Forelimb muscle (tissue), 1 donor: Measurements from ENCODE around the gene DHX15. TPM values are rescaled to one million over a fixed set of nuclear protein-coding genes. Genes with fewer than 3 reads are reported as not detected.
A peak's percentile ranks its signal among the peaks of the same experiment; 100 is the strongest.

ENCODE experiments used
- DNase-seq: peaks from one replicate; pipeline ENCODE4 v3.0.0-alpha.2; 2013; ENCODE audit warnings: low read depth
- polyA plus RNA-seq: library from polyadenylated mRNA; unstranded; fragments of 120-200 nt; gene quantifications from one replicate; pipeline ENCODE4 v1.2.1, GENCODE V29; 2013; ENCODE audit not compliant: insufficient read length

DHX15 gene
- polyA plus RNA-seq, result 113 TPM

GRCh38 chr4:24584211-24584850, at the start of gene DHX15:
Gene DHX15, minus strand, starts transcription at chr4:24584554. Its CDS starts 161 bp downstream, at chr4:24584393.
- peak; percentile 93 for DNase-seq

DNA sequence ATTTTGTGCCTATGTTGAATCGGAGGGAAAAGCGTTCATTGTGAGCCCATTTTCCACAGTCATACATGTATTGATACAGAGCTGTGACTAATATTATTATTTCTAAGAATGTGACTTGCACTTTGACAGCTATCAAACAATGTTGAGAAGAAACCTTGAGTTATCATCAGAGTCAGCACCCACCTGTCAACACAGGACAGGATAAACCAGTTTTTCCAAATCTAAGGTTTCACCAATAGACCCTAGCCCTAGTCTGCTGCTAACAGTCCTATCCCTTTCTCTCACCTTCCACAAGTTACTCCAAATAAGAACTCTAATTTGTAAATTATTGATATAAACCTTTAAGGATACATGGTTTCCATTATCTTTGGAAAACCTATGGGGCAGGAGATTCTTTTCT, 47.7 kb upstream of the DHX15 start:
- DNase-seq, result no peak

- DNase-seq, result peak; percentile 13
Observed at GRCh38 chr4:24630937-24631336, 46.6 kb upstream of the DHX15 start.

DNA sequence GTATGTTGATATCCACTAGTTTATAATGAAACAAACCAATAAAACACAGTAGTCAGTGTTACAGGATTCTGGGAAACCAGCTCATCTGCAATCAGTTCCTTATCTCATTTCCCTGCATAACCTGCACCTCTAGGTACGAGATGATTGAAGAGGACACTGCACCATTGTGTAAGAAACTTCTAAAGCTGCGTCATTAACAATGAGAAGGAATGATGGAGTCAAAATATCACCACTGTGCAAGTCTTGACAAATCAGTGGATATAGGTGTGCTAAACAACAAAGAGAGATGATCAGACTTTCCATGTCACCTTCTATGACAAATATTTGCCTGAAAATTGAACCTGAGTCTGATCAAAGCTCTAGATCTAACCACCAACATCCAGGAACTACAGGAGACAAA, 40.7 kb upstream of the DHX15 start:
- no peak for DNase-seq

DNA sequence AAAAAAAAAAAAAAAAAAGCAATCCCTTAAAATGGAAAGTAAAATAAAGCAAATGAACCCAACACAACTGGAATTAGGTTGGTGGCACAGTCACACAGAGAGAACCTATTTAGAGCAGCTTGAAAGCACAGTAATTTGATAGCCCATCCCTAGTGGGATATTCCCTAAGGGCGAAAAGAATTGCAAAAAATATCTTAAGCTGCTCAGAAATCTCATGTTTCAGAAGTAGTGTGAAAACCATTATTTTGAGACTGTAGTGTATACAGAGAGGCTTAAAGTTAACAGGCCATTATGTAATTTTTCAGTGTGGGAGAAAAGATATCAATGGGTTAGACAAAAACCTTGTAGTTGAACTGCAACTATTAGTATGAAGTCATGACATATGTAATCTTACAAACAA, 40.0 kb upstream of the DHX15 start:
- no peak for DNase-seq

GRCh38 chr4:24622146-24622834, 37.9 kb upstream of the DHX15 start:
- DNase-seq, result no peak

- DNase-seq, result no peak
Observed at GRCh38 chr4:24615977-24616376, 31.6 kb upstream of the DHX15 start.

DNA sequence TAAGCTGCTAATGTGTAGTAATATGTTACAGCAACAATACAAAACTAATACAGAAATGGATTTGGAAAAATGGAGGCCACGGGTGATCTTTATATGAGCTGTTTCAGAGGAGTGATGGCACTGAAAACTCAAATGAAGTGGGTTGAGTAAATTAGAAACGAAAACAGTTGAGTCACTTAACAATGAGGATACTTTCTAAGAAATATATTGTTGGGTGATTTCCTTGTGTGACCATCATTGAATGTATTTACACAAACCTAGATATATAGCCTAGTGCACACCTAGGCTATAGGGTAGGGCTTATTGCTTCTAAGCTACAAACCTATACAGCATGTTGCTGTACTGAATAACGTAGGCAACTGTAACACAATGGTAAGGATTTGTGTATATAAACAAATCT, 30.5 kb upstream of the DHX15 start:
- DNase-seq, result no peak

DNA sequence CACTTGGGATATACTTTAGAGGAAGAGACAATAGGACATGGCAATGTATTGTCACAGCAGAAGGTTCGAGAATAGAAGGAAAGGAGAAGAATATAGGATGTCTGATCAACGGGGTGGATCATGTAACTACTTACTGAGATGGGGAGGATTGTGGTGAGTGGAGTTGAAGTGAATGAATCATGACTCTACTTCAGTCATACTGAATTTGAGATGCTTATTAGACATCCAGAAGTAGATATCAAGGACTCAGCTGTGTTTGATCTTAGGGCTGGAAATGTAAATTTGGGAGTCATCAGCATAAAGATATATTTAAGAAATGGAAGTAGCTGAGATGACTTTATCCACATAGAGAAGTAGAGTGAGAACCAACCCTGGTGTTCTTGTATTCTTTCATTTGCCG, 29.1 kb upstream of the DHX15 start:
- no peak for DNase-seq

DNA sequence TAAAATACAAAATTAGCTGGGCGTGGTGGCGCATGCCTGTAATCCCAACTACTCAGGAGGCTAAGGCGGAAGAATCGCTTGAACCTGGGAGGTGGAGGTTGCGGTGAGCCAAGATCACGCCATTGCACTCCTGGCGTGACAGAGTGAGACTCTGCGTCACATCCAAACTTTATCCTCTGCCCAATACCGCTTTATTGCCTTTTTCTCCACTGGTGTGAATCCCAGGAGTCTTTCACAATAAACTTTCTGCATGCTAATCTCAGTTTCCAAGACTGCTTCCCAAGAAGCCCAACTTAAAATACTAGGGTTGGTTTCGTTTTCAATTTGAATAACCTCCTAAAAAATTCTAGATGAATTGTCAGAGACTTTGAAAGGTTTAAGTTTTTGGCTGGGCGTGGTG, 27.2 kb upstream of the DHX15 start:
- DNase-seq, result no peak

- DNase-seq, result no peak
Observed at GRCh38 chr4:24607334-24607733, 23.0 kb upstream of the DHX15 start.

DNA sequence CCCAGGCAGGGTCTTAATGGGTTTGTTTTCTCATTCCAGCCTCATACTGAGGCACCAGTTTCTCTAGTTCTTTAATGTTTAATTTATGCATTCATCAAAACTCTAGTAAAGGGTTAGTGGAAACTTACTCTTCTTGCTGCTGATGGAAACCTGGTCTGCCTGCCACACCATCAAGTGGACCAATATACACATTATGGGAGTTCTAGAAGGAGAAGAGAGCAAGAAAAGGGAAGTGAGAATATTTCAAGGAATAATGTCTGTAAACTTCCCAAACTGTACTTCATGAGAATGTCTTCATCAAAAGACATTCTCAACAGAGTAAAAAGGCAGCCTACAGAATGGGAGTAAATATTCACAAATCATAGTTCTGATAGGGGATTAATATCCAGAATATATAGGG, 20.9 kb upstream of the DHX15 start:
- no peak for DNase-seq

- DNase-seq, result no peak
Observed at GRCh38 chr4:24604558-24605214, 20.3 kb upstream of the DHX15 start.

- no peak for DNase-seq
Observed at GRCh38 chr4:24603343-24603742, 19.0 kb upstream of the DHX15 start.

DNA sequence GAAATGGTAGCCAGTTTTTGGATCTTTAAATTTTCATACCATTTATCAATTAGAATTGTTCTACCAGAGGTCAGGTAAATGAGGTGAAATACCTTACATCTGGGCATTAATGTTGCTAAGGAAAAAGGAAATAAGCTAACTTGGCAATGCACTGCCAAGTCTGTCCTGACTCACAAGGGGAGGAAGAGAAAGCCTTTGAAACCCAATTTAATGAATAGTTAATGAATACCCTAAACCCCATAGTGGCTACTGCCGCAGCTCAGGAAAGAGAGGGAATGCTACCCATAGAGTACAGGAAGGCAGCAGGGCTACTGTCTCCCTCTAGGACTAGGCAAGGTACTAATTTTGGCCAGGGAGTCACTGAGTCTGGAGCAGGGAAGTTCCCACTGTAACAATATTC, 16.8 kb upstream of the DHX15 start:
- no peak for DNase-seq

DNA sequence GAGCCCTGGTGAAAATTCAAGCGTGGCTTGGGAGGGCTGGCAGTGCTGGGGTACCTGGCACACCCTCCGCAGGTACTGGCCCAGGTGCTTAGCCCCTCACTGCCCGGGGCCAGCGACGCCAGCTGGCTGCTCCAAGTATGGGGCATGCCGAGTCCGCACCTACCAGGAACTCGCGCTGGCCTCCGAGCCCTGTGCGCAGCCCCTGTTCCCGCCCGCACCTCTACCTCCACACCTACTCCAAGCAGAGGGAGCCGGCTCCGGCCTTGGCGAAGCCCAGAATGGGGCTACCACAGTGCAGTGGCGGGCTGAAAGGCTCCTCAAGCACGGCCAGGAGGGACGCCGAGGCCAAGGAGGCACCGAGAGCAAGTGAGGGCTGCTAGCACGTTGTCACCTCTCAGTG, 14.9 kb upstream of the DHX15 start:
- no peak for DNase-seq

- no peak for DNase-seq
Observed at GRCh38 chr4:24598025-24598424, 13.7 kb upstream of the DHX15 start.

DNA sequence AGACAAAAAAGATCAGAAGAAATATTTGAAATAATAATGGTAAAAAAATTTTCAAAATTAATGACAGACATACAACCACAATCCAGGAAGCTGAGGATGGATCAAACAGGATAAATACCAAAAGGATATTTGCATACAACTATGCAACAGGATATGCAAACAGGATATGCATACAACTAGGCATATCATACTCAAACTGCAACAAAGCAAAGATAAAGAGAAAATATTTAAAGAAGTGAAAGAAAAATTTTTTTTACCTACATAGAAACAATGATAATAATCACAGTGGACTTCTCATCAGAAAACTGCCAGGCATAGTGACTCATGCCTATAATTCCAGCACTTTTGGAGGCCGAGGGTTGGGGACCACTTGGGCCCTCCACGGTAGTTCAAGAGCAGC, 11.3 kb upstream of the DHX15 start:
- no peak for DNase-seq

- DNase-seq, result no peak
Observed at GRCh38 chr4:24594887-24595286, 10.5 kb upstream of the DHX15 start.

GRCh38 chr4:24589448-24589847, 5.1 kb upstream of the DHX15 start:
- no peak for DNase-seq

GRCh38 chr4:24588216-24588954, 4.0 kb upstream of the DHX15 start:
- no peak for DNase-seq

GRCh38 chr4:24583451-24584210, 723 bp downstream of the DHX15 start:
- DNase-seq, result peak; percentile 20
